Cortex of kidney (tissue), 1 donor: ENCODE data around the gene FAM111A.

Experiments
- DNase-seq: peaks from one replicate; lab custom pipeline; 2025; lab: John Stamatoyannopoulos, UW

FAM111A gene

DNA sequence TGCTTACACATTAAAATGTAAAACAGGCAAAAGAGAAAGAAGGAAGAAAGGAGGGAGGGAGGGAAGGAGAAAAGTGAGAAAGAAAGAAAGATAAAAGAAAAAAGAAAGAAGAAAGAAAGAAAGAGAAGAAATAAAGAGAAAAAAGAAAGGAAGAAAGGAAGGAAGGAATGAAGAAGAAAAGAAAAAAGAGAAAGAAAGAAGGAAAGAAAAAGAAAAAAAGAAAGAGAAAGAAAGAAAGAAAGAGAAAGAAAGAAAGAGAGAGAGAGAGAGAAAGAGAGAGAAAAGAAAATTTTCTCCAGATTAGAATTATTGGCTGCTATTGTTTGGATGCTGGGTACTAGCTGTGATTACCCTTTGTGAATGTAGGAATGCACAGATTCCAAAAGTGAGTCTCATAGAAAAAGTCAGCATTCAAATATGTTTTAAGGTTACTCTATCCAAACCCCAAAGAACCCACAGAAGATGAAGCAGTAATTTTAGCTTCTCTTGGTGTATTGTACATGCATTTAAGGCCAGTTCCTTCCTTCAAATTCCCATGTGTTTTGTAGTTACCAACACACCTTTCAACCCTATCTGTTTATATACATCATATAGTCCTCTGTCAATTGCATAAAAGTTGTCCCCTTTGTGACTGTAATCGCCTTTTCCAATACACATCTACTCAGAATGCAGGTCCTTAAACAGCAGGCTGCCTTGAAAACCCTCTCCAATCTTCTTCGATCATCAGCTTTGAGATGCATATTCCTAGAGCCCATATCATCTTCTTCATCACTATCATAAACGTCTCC is 789 bp upstream of the FAM111A start:
- no peak for DNase-seq

DNA sequence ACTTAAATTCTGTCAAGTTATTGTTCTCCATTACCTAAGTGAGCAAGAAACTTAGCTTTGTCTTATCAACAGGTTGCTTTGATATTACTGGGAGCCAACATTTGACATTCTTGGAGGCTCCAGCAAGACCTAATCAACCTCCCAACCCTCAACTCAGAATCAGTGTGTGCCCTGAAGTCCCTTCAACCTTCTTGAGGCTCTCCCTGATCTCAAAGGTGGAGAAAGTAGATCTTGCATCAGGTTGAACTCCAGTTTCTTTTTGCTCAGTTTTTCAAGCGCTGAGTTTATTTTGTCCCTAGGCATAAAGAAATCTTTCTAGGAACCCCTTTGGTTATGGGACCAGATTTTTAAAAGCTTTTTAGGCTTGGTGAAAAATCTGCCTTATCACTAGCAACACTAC is 1.4 kb downstream of the FAM111A start:
- no peak for DNase-seq

DNA sequence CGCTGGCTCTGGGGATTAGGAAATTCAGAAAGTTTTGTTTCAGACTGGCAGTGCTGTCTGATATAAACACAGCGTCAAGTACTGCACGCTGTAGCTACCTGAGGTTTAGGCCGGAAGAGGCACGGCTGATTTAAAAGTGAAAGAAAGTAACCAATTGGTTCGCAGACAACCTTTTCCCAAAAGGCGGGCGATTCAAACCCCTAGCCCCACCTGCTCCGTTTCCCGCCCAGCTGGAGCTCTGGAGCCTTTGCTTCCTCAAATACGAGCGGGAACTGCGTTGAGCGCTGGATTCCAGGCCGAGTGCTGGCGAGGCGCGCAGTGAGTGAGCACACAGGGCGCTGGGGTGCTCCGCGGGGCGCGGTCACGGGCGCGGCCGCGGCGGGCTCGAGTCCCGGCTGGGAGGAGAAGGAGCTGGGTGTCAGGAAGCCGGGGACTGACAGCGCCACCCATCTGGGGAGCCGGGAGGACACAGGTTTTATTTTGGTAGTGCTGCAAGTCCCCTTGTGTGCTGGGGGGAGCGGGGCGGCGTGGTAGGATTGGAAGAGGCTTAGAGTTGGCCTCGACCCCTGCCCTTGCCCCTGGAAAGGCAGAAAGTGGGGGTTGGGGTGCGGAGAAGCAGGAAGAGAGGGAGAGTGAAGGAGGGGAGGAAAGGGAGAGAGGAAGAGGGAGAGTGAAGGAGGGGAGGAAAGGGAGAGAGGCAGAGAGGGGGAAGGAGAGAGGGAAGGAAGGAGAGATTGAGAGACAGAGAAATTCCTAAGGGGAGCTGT is 2.1 kb downstream of the FAM111A start:
- DNase-seq = no peak

DNA sequence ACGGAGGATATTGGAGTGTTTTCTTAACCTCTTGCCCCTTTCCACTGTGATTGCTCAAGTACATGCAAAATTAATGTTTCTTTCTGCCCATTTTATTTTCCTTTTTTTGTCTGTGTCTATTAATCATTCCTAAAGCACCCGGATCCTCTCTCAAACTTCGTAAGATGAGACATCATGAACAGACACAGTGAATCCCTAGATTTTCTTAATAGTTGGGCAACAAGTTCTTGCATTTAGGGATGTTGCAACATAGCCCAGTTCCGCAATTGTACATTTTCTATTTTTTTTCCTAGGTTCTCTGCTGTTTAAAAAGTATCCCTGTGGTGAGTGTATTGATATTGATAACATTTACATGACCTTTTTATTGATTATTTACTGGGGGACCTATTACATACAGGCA is 2.9 kb downstream of the FAM111A start:
- no peak for DNase-seq

DNA sequence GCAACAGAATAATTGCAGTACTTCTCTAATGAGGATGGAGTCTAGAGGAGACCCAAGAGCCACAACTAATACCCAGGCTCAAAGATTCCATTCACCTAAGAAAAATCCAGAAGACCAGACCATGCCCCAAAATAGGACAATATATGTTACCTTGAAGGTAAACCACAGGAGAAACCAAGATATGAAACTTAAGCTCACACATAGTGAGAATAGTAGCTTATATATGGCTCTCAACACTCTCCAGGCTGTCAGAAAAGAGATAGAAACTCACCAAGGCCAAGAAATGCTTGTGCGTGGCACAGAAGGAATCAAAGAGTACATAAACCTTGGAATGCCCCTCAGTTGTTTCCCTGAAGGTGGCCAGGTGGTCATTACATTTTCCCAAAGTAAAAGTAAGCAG is 9.1 kb downstream of the FAM111A start:
- no peak for DNase-seq

DNA sequence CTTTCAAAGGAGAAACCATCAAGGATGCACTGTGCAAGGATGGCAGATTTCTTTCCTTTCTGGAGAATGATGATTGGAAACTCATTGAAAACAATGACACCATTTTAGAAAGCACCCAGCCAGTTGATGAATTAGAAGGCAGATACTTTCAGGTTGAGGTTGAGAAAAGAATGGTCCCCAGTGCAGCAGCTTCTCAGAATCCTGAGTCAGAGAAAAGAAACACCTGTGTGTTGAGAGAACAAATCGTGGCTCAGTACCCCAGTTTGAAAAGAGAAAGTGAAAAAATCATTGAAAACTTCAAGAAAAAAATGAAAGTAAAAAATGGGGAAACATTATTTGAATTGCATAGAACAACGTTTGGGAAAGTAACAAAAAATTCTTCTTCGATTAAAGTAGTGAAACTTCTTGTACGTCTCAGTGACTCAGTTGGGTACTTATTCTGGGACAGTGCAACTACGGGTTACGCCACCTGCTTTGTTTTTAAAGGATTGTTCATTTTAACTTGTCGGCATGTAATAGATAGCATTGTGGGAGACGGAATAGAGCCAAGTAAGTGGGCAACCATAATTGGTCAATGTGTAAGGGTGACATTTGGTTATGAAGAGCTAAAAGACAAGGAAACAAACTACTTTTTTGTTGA is 9.8 kb downstream of the FAM111A start:
- DNase-seq = no peak

DNA sequence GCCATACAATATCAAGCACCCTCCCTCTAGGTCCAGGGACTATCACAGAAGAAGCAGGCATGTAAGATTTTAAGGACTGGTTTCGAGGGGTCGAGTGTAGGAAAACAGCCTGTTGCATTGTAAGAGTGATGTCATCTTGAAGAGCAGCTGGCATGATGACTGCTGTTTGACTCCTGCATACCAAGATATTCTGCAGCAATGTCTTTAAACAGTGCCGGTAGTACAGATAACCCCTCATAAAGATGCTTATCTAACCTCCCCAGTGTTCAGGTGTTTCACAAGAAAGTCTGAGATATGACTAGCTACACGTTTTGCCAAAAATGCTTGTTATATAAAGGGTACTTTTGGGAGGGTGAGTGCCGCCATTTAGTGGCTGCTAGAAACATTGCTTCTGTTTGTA is 12.0 kb downstream of the FAM111A start:
- DNase-seq = no peak

DNA sequence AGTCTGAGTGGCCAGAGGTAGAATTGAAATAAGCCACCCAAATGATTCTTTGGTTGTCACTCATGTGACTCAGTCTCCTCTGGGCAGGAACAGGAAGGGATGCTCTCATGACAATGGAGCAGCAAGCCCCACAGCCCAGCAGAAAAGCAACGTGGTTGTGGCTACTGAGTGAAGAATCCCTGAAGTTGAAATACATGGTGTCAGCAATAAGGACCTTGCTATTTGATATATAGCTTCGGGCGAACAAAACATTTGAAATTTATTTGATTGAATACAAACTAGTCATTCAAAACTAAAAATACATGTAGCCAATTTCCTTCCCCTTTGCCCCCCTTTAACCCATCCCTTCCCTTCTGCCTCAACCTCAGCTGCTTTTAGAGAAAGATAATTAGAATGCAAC is 14.8 kb downstream of the FAM111A start:
- DNase-seq = no peak

DNA sequence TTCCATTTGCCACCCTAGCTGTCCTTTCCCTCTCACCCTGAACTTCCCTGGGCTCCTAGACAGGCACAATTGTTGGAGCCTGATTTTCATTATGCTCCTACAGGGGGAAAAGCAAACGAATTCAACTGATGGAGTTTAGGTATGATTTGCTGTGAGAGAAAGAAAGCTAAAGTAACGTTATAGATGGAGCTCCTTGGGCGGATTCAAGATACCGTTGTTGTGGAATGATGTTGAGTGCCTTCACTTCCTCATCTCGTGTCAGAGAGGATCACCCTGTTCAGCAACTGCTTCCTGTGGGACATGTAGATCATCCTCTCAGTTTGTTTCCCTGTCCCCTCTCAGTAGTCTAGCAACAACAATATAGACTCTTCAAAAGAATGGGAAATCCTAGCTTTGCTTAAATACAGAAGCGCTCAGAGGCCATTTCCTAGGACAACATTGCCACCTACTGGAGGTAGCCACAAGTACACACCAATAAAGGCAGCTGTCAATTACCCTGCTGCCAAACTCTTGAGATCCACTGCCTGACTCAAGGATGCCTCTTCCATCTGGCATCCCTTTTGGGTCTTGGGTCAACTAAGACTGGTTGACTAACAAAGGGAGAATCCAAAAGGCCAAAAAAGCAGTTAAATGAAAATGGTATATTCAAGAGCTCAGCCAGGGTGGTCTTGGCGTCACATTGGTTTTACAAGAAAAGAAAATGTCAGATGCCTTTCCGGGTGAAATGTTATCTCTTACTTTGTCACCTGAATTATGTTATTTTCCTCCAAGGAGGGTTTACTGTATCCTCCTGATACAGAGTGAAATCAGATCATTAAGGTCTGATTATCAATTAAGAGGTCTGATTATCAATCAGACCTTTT is 15.8 kb downstream of the FAM111A start:
- no peak for DNase-seq

DNA sequence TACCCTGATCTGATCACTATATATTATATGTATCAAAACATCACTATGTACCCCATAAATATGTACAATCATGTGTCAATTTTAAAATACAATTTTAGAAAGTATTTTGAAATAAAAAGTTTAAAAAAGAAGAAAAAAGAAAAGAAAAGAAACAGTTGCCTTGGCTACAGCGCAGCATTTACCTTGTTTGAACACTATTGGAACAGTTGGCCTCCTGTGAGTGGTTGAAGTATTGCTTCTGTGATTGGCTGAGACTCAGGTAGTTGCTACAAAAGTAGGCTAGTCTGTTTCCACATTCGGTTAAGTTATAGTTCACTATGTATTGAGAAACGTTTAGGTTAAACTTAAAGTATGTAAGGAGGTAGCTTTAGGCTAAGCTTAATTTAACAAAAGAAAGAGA is 21.4 kb downstream of the FAM111A start:
- DNase-seq = no peak

DNA sequence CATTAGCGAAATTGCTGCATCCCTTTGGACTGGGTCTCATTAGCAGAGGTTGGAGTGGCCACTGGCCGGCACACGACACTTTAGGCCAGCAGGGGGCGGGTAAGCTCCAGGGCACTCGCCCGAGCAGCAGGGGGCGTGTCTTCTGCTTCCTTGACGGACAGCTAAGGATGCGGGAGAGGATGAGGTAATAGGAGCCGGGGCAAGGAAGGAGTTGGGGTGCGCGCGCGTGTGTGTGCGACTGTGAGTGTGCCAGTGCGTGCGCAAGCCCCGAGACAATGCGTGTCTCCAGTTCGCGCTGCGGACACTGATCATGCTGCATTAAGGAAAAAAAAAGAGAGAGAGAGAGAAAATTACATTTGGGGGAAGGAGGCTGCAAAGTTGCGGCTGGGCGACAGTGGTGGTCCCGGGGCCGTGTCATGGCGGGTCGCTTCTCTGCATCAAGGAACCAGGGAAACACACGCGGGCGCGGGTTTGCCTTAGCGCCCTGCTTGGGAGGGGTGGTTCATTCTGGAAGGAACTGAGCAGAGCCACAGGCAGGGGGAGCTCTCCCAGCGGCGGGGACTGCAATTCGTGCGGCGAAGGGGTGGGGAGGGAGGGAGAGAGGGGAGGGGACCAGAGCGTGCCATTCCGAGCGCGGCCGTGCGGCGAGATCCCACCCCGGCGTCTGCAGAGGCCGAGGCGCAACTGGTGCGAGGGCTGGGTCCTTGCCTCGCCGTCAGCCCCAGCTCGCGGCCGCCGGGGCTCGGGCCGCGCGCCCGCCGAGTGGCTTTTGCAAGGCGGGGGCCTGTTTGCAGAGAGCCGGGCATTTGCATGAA is 29.1 kb downstream of the FAM111A start, which contains the start of gene DTX4:
Gene DTX4 (plus strand): TSS at position 625 of the 815 bp plus-strand sequence. CDS start 464 bp downstream, outside the sequence.
- DNase-seq = no peak

DNA sequence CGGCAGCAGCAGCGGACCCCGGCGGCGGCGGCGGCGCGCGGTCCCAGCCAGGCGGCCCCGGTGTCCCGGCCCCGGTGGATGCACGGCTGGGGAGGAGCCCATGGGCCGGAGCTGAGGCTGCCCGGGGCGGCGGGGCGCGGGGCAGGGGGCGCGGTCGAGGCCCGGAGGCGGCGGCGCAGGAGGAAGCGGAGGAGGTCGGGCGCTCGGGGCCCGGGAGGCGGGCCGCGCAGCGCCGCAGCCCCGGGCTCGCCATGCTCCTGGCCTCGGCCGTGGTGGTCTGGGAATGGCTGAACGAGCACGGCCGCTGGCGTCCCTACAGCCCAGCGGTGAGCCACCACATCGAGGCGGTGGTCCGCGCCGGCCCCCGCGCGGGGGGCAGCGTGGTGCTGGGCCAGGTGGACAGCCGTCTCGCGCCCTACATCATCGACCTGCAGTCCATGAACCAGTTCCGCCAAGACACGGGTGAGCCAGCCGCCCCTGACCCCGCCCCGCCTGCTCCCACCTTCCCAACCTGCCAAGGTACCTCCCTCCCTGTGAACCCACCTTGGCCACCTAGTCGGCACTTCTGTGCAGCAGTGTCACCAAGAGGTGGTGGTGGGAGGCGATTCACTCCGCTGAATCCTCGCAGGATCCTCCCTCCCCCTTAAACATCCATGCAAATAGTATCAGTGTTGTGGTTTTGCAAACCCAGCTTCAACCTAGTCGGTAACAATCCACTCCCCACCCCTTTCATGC is 29.9 kb downstream of the FAM111A start:
- DNase-seq = no peak

DNA sequence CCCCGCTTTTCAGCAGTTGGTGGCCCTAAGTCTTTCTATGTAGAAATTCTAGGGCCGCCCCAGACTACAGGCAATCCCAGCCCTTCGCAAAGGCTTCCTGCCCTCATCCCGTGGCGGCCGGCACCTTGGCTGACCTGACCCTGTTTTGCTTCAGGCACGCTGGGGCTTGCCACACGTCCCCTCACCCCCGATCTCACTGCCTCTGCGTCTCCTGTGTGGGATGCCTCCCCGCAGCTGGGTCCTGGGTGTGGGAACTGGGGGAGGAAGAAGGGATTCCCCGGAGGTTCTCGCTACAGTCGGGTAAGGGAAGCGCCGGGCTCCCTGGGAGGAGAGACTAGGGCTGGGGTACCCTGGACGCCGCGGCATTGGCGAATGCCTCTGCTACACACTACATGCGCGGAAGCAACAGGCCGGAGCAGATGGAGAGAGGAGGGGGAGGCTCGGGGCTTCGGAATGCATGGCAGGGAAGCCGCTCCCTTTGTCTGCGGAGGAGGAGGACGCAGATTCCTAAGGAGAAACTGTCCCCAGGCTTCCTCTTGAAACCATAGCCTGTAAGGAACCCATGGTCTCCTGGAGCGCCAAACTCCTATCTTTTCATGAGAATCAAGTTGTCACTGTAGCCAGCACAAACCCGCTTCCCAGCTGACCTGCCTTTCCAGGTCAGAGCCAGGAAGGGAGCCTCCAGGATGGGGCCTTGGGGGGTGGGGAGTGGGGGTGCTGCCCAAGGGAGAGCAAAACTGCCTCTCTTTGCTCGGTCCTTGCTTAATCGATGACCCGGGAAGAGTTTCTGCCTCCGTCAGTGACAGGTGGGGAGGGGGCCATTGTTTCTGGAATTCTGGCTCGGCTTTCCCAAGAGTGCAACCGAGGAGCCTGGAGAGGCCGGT is 30.7 kb downstream of the FAM111A start:
- DNase-seq = no peak

DNA sequence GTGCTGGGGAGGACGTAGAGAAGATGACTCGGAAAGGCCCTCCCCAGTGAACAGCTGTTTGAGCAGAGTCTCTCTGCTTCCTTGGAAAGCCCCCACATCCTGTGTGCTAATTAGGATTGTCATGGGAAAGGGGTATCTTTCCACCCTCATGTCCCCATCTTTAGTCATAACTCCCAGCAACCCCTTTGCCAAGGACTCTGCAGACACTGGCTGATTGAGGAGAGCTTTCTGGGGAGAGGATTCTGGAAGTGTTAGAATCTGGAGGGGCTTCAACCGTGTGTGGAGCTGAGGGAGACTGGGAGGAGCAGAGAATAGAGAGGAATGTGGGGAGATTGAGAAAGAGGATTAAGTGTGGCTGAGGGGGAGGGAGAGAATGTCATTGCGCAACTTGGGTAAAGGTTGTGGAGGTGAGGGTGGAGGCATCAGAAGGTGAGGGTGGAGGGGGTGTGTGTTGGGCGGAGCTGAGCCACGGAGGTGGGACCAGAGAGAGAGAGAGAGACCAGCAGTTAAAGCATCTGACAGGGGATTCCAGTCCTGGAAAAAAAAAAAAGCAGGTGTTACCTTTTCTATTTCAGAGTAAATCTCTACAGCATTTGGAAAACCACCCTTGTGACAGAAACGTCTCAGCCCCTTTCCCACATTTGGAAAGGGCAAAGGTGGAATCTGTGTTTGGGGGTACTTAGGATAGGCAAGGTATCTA is 31.5 kb downstream of the FAM111A start:
- DNase-seq = no peak

DNA sequence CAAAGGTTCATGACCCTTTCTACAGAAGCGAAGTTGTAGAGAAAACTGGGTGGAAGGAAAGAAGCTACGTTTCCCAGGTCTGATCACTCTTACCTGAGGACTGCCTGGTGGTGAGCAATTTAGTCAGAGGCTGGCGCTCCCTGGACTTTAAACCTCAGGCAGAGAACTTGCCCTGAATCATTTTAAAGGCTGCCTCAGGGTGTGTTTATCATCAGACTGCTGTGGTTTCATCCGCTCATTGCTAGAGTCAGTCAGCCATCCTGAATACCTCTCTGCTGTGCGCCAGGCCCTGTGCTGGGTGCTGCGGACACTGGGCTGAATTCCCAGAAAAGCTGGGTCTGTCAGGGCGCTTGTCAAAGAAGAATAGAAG is 32.0 kb downstream of the FAM111A start:
- DNase-seq = no peak

DNA sequence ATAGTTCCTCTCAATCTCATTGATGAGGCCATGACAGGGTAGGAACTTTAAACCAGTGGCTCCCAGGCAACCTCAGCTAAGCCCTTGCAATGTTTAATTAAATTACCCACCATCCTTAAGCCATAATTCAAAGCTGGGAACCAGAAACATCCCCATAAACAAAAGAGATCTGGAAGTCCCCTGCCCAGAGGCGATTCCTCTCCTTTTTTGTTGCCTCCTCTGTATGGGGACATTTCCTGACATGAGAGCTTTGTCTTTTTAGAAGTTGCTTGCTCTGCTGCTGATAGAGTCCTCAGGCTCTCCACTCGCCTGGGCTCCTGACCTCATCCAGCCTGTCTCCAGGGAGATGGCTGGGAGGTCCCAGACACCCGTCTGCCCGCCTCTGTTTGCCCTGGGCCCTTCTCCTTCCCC is 32.4 kb downstream of the FAM111A start:
- DNase-seq = no peak

DNA sequence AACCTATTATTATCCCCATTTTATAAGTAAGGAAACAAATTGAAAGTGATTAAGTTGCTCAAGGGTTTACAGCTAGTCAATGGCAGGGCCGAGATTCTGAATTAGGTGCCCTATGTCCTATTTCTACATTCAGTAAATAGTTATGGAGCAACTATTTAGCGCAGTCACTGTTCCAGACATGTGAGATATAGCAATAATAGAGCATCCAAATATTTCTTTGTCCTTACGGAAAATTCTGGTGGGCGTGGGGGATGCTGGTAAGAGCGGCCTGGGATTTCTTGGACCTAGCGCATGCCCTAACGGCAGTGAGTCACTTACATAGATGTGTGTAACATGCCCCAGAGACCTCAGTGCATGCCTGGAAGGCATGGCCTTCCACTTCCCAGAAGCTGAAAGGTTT is 33.7 kb downstream of the FAM111A start:
- no peak for DNase-seq

DNA sequence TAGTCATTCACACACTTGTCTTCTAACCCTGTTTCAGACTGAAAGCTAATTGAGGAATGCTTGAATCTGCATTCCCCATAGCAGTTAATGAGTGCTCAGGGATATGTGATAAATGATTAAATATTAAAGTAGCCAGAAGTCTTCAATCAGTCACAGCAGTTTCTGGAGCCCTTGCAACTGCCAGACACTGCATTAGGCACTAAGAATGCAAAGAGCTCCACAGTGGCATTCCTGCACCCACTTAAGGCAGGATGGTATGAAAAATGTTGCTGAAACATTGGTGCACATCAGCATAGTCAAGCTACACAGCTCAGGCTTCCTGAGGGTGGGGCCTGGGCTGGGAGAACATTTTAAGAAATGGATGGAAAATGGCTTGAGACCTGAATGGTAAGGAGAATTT is 35.7 kb downstream of the FAM111A start:
- DNase-seq = no peak

DNA sequence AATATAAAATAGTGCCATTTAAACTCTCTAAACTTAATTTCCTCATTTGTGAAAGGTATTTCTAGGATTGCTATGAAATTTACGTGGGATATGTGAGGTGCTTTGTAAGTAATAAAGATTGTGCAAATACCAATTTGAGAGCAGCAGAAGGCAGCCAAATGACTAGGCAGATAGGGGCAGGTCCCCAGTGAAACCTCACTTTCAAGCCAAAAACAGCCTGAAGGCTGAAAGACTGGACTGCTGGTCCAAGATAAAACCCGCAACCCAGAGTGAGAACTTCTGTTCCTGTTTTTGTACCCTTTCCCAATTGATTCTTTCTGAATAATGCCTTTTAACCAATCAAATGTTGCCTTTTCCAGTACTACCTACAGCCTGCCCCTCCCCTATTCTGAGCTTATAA is 36.5 kb downstream of the FAM111A start:
- DNase-seq = no peak
